Keratinocyte (primary cell): Measurements from ENCODE around the gene LYL1. TPM values are rescaled to one million over a fixed set of nuclear protein-coding genes. Genes with fewer than 3 reads are reported as not detected.

Source experiments
- DNase-seq: peaks from one replicate; pipeline ENCODE4 v3.0.0-alpha.2; 2011; ENCODE audit warnings: low read depth, missing footprints, low spot score
- FAIRE-seq: peaks from 2 replicates; lab custom pipeline; 2011; peaks lifted over from hg19 to GRCh38; lab: Jason Lieb, UNC
- H2AFZ ChIP-seq: 2 replicates; pipeline ENCODE4 v1.6.0; 2012; ENCODE audit warnings: low read length, control low read depth, inconsistent platforms; ENCODE audit not compliant: control insufficient read depth
- H3K27ac ChIP-seq: 2 replicates; pipeline ENCODE4 v1.5.1; 2011; ENCODE audit warnings: low read length; ENCODE audit not compliant: control insufficient read depth, insufficient read depth
- H3K27me3 ChIP-seq: 3 replicates; pipeline ENCODE4 v1.6.0; 2011; ENCODE audit warnings: low read length; ENCODE audit not compliant: control insufficient read depth, insufficient read depth; ENCODE audit errors: extremely low read depth
- H3K36me3 ChIP-seq, 2 experiments: 2 replicates in 1 of 2; 3 replicates in 1 of 2; pipeline ENCODE4 v1.5.1; 2011; ENCODE audit warnings: low read length in 2 of 2, mild to moderate bottlenecking in 1 of 2; ENCODE audit not compliant: control insufficient read depth in 2 of 2, insufficient read depth in 2 of 2; ENCODE audit errors: extremely low read depth in 1 of 2
- H3K4me1 ChIP-seq: 3 replicates; pipeline ENCODE4 v1.5.1; 2011; ENCODE audit warnings: low read length; ENCODE audit not compliant: control insufficient read depth, insufficient read depth; ENCODE audit errors: extremely low read depth
- H3K4me2 ChIP-seq: 3 replicates; pipeline ENCODE4 v1.6.0; 2011; ENCODE audit warnings: low read depth, low read length; ENCODE audit not compliant: control insufficient read depth, insufficient read depth; ENCODE audit errors: extremely low read depth
- H3K4me3 ChIP-seq, 3 experiments: fragments of 200-600 bp in 1 of 3; sonication (generic) in 1 of 3; 2 replicates in 2 of 3; 3 replicates in 1 of 3; pipeline ENCODE4 v1.5.1; 2011 to 2016; ENCODE audit warnings: low read length in 3 of 3, mild to moderate bottlenecking in 3 of 3, control low read depth in 2 of 3, inconsistent platforms in 1 of 3, low read depth in 1 of 3, mixed read lengths in 1 of 3, mixed run types in 1 of 3, moderate library complexity in 1 of 3; ENCODE audit not compliant: control insufficient read depth in 2 of 3, insufficient read depth in 2 of 3; ENCODE audit errors: extremely low read depth in 1 of 3
- H3K79me2 ChIP-seq: 2 replicates; pipeline ENCODE4 v1.6.0; 2012; ENCODE audit warnings: low read length; ENCODE audit not compliant: control insufficient read depth, insufficient read depth
- H3K9ac ChIP-seq: 3 replicates; pipeline ENCODE4 v1.6.0; 2011; ENCODE audit warnings: low read length; ENCODE audit not compliant: control insufficient read depth, insufficient read depth; ENCODE audit errors: extremely low read depth
- H3K9me1 ChIP-seq: 3 replicates; pipeline ENCODE4 v1.6.0; 2011; ENCODE audit warnings: low read length; ENCODE audit not compliant: control insufficient read depth, insufficient read depth; ENCODE audit errors: extremely low read depth
- H3K9me3 ChIP-seq: 2 replicates; pipeline ENCODE4 v1.5.1; 2012; ENCODE audit warnings: low read depth, low read length; ENCODE audit not compliant: control insufficient read depth
- H4K20me1 ChIP-seq: 3 replicates; pipeline ENCODE4 v1.6.0; 2011; ENCODE audit warnings: low read length; ENCODE audit not compliant: control insufficient read depth, insufficient read depth; ENCODE audit errors: extremely low read depth
- EZH2 ChIP-seq: IDR thresholded peaks from one replicate; pipeline ENCODE4 v1.6.1; 2012; ENCODE audit warnings: inconsistent platforms, mild to moderate bottlenecking, low read length, moderate library complexity
- dilution Hi-C: fragments of 300-500 bp; cut with MboI; formaldehyde crosslinking; loops from one replicate; pipeline ENCODE4 v1.7.0; 2020; ENCODE audit warnings: low sequenced_read_pairs; ENCODE audit not compliant: extremely low pct_ligation_motif_present
- polyA plus RNA-seq, 5 experiments: library from polyadenylated mRNA; depleted of rRNA in 3 of 5; stranded (reverse) in 3 of 5; stranded (forward) in 1 of 5; unstranded in 1 of 5; fragments of >200 nt; gene quantifications; 1 replicate in 1 of 5; 2 replicates in 3 of 5; 3 replicates in 1 of 5; pipeline versions ENCODE4 v1.2.1 to v1.2.3, GENCODE V29; 2011 to 2012; ENCODE audit warnings: missing spikeins in 2 of 5, low read depth in 1 of 5, low replicate concordance in 1 of 5
- TF ChIP-seq, protein P1 (sequence below), 3 experiments: IDR thresholded peaks in 1 of 3; conservative IDR thresholded peaks in 1 of 3; optimal IDR thresholded peaks in 1 of 3; 2 replicates in 2 of 3; 3 replicates in 1 of 3; pipeline versions ENCODE3 to v1.5.1; 2011; ENCODE audit warnings: low read length in 3 of 3, mild to moderate bottlenecking in 3 of 3, moderate library complexity in 2 of 3, control low read depth in 1 of 3, inconsistent platforms in 1 of 3; ENCODE audit not compliant: insufficient read depth in 2 of 3; ENCODE audit errors: extremely low read depth in 1 of 3

Gene LYL1
- polyA plus RNA-seq, 1 donor (not counting 4 experiments of a cell fraction or from before 2014, with no cell fraction given) = 0.07 TPM

DNA sequence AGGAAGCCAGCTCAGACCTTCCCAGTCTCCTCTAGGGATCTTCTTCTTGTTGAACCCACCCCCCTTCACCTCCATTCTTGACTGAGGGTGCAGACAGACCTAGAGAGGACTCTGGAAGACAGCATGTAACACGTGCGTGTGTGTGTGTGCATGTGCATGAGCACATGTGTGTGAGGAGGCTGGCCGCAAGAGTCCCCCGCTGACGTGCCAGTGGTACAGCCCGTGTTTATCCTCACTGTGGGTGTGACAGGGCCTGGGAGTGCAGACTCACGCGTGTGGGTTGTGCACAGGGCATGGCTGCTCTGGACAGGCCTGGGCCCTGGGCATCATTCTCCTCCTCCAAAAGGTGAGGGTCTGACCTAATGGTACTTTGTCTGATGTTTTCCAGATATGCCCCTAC, 26.3 kb downstream of the LYL1 start:
- no peak overlapping the region for H3K9ac ChIP-seq
- TF ChIP-seq EZH2 = no peak
- TF ChIP-seq, protein P1, sequence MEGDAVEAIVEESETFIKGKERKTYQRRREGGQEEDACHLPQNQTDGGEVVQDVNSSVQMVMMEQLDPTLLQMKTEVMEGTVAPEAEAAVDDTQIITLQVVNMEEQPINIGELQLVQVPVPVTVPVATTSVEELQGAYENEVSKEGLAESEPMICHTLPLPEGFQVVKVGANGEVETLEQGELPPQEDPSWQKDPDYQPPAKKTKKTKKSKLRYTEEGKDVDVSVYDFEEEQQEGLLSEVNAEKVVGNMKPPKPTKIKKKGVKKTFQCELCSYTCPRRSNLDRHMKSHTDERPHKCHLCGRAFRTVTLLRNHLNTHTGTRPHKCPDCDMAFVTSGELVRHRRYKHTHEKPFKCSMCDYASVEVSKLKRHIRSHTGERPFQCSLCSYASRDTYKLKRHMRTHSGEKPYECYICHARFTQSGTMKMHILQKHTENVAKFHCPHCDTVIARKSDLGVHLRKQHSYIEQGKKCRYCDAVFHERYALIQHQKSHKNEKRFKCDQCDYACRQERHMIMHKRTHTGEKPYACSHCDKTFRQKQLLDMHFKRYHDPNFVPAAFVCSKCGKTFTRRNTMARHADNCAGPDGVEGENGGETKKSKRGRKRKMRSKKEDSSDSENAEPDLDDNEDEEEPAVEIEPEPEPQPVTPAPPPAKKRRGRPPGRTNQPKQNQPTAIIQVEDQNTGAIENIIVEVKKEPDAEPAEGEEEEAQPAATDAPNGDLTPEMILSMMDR (optimal IDR thresholded peaks at IDR 0.05 in 1 of 3, IDR thresholded peaks at IDR 0.05 in 1 of 3, conservative IDR thresholded peaks at IDR 0.05 in 1 of 3; ENCODE audit: extremely low read depth in 1 of 3, insufficient read depth in 2 of 3, low read length in 3 of 3) = no peak
- dilution Hi-C loops = no loop called here
- no peak overlapping the region for H3K27ac ChIP-seq
- DNase-seq (no peak), FAIRE-seq (no peak)
- H2AFZ ChIP-seq = no peak overlapping the region
- H3K79me2 ChIP-seq = no peaks in the 10 kb centered on the region
- no peaks in the 10 kb centered on the region for H3K27me3 ChIP-seq
- H4K20me1 ChIP-seq = no peaks in the 10 kb centered on the region
- H3K4me3 ChIP-seq = no peak overlapping the region
- no peaks in the 10 kb centered on the region for H3K9me3 ChIP-seq
- no peak overlapping the region for H3K4me2 ChIP-seq
- H3K36me3 ChIP-seq = peaks cover 15 to 40% of the 10 kb centered on the region in 2 experiments
- H3K9me1 ChIP-seq = no peaks in the 10 kb centered on the region
- peaks cover 16% of the 10 kb centered on the region for H3K4me1 ChIP-seq

DNA sequence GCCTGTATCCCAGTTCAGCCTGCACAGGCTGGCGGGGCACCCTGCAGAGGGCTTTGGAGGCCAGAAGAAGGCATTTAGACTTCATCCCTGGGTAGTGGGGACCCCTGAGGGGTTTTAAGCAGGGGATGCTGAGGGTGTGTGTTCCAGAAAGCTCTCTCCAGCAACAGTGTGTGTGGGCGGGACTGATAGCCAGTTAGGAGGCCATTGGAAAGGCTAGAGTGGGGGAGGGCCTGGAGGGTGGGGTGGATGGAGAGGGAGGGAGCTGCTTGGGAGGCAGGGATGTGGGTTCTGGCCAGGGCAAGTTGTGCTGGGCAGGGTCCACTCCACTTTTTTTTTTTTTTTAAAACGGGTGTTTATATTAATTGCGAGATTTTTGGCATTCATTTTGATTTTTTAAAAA, 28.3 kb downstream of the LYL1 start:
- no peaks in the 10 kb centered on the region for H3K9me1 ChIP-seq
- H3K27me3 ChIP-seq = no peaks in the 10 kb centered on the region
- FAIRE-seq (no peak), DNase-seq (no peak)
- dilution Hi-C loops = no loop called here
- no peak overlapping the region for H3K9ac ChIP-seq
- H3K4me1 ChIP-seq = peaks cover 13% of the 10 kb centered on the region
- H3K36me3 ChIP-seq = peaks cover 13 to 43% of the 10 kb centered on the region in 2 experiments
- TF ChIP-seq EZH2 = no peak
- TF ChIP-seq, protein P1 (optimal IDR thresholded peaks at IDR 0.05 in 1 of 3, IDR thresholded peaks at IDR 0.05 in 1 of 3, conservative IDR thresholded peaks at IDR 0.05 in 1 of 3; ENCODE audit: extremely low read depth in 1 of 3, insufficient read depth in 2 of 3, low read length in 3 of 3) = no peak
- peaks cover 3% of the 10 kb centered on the region for H3K79me2 ChIP-seq
- H3K27ac ChIP-seq = no peak overlapping the region
- no peak overlapping the region for H3K4me2 ChIP-seq
- H3K9me3 ChIP-seq = no peaks in the 10 kb centered on the region
- H2AFZ ChIP-seq = no peak overlapping the region
- H4K20me1 ChIP-seq = no peaks in the 10 kb centered on the region
- no peak overlapping the region for H3K4me3 ChIP-seq
